Stomach (tissue), 9 donors: Measurements from ENCODE around the gene VSTM4. TPM values are rescaled to one million over a fixed set of nuclear protein-coding genes. Genes with fewer than 3 reads are reported as not detected.

ENCODE experiments used
- DNase-seq, 2 donors: peaks; one replicate each; pipeline versions ENCODE4 v3.0.0 to v3.0.0-alpha.2; 2013 to 2019
- H3K27ac ChIP-seq, 5 donors: fragments of 200-600 bp in 4 of 5; sonication (generic) in 4 of 5; one replicate each; pipeline ENCODE4 v1.5.1; 2013 to 2019; ENCODE audit warnings: mild to moderate bottlenecking in 1 of 5, moderate library complexity in 1 of 5
- H3K27me3 ChIP-seq, 3 donors: fragments of 200-600 bp; sonication (generic); one replicate each; pipeline ENCODE4 v1.5.1; 2017 to 2019; ENCODE audit warnings: mixed run types in 1 of 3
- H3K36me3 ChIP-seq, 4 donors: fragments of 200-600 bp; sonication (generic); 1 replicate in 3 of 4; 2 replicates in 1 of 4; pipeline ENCODE4 v1.5.1; 2016 to 2019
- H3K4me1 ChIP-seq, 4 donors: fragments of 200-600 bp; sonication (generic); one replicate each; pipeline ENCODE4 v1.5.1; 2016 to 2019
- H3K4me3 ChIP-seq, 4 donors: fragments of 200-600 bp; sonication (generic) in 3 of 4; one replicate each; pipeline ENCODE4 v1.5.1; 2016 to 2019; ENCODE audit warnings: mild to moderate bottlenecking in 1 of 4
- H3K9me3 ChIP-seq, 4 donors: fragments of 200-600 bp; sonication (generic); one replicate each; pipeline ENCODE4 v1.5.1; 2016 to 2019
- CTCF ChIP-seq, 7 experiments: fragments of 450-650 bp in 4 of 7; fragments of 200-600 bp in 3 of 7; sonication (generic) in 3 of 7; IDR thresholded peaks; one replicate each; pipeline ENCODE4 v1.5.1; 2016 to 2019; ENCODE audit warnings: antibody characterized with exemption in 7 of 7, control low read depth in 2 of 7, mild to moderate bottlenecking in 1 of 7
- EP300 ChIP-seq: sonication (generic); formaldehyde crosslinking; IDR thresholded peaks from one replicate; pipeline ENCODE4 v1.6.1; 2017; ENCODE audit warnings: antibody characterized with exemption
- POLR2A ChIP-seq, 4 donors: fragments of 450-650 bp; IDR thresholded peaks; one replicate each; pipeline ENCODE4 v1.6.1; 2016; ENCODE audit warnings: antibody characterized with exemption in 4 of 4, control low read depth in 2 of 4, mild to moderate bottlenecking in 1 of 4, moderate library complexity in 1 of 4
- POLR2AphosphoS5 ChIP-seq, 3 donors: sonication (generic); formaldehyde crosslinking; IDR thresholded peaks; one replicate each; pipeline ENCODE4 v1.6.1; 2016; ENCODE audit warnings: antibody characterized with exemption in 3 of 3
- WGBS, 5 donors: extraction: QIAGEN DNeasy Blood & Tissue Kit in 3 of 5; methylation state at CpG; one replicate each; pipeline versions ENCODE4 v1.1.5 to v1.1.7; 2013 to 2018; 5-methylcytosine and 5-hydroxymethylcytosine counted together
- intact Hi-C: fragments of 100-400 bp; cut with DNase I; formaldehyde crosslinking; loops from one replicate; pipeline ENCODE4 v1.15.1; 2023; ENCODE audit warnings: low total_unique reads
- polyA plus RNA-seq, 3 donors: library from polyadenylated mRNA; stranded (reverse); fragments of 200-250 nt; gene quantifications; one replicate each; pipeline ENCODE4 v1.2.3, GENCODE V29; 2013
- total RNA-seq, 5 donors: library from RNA; depleted of rRNA; stranded (reverse); fragments of >200 nt; gene quantifications; one replicate each; pipeline versions ENCODE4 v1.1.0 to v1.2.3, GENCODE V29; 2014 to 2016
- donor health status: healthy with polysubstance abuse.
- donor health status: Bipolar disorder and iron deficiency.
- donor health status: healthy.

VSTM4 gene
- total and polyA plus RNA-seq, 8 donors: 0.58 to 23.1 (median 3.0) TPM

GRCh38 chr10:49134327-49134726 lies 19.0 kb upstream of the VSTM4 start:
- Histone ChIP-seq H3K4me1 (peaks cover 0 to 8% (median 3%) of the 10 kb centered on the region in 4 donors), H3K4me3 (no peak overlapping the region), H3K9me3 (no peaks in the 10 kb centered on the region), H3K27ac (no peak overlapping the region), H3K27me3 (peaks cover 0 to 8% (median 0%) of the 10 kb centered on the region in 3 donors), H3K36me3 (no peaks in the 10 kb centered on the region)
- no peak for DNase-seq
- intact Hi-C loops: no loop called here
- TF ChIP-seq POLR2A (IDR thresholded peaks at IDR 0.05): no peak
- no peak for TF ChIP-seq EP300
- no peak for TF ChIP-seq POLR2AphosphoS5 (IDR thresholded peaks at IDR 0.05)
- no peak for TF ChIP-seq CTCF (IDR thresholded peaks at IDR 0.05)
- 40 to 71% (median 63%) methylated on average over 3 of the region's 3 CpGs for WGBS, 5 donors

GRCh38 chr10:49133706-49134248 lies 18.5 kb upstream of the VSTM4 start, which contains the start of gene FAM170B:
FAM170B (minus strand) TSS chr10:49134021; CDS start chr10:49133918, 103 bp downstream.
- Histone ChIP-seq H3K27ac (no peak within 1 kb of the TSS), H3K36me3 (no peaks in the 10 kb centered on the region), H3K27me3 (peaks cover 0 to 8% (median 0%) of the 10 kb centered on the region in 3 donors), H3K9me3 (no peaks in the 10 kb centered on the region), H3K4me3 (no peak within 1 kb of the TSS), H3K4me1 (peaks cover 0 to 5% (median 2%) of the 10 kb centered on the region in 4 donors)
- TF ChIP-seq EP300 (no peak), POLR2A (IDR thresholded peaks at IDR 0.05) (no peak), POLR2AphosphoS5 (IDR thresholded peaks at IDR 0.05) (no peak), CTCF (IDR thresholded peaks at IDR 0.05) (no peak)
- no peak for DNase-seq
- 48 to 81% (median 76%) methylated on average over 5 of the region's 5 CpGs for WGBS, 5 donors
- intact Hi-C loops: no loop called here

- Histone ChIP-seq H3K4me1 (peaks cover 0 to 5% (median 0%) of the 10 kb centered on the region in 4 donors), H3K27me3 (peaks cover 0 to 8% (median 0%) of the 10 kb centered on the region in 3 donors), H3K4me3 (no peak overlapping the region), H3K27ac (no peak overlapping the region), H3K36me3 (no peaks in the 10 kb centered on the region), H3K9me3 (no peaks in the 10 kb centered on the region)
- 63 to 85% (median 84%) methylated on average over 2 of the region's 2 CpGs for WGBS, 5 donors
- intact Hi-C loops: no loop called here
- TF ChIP-seq EP300 (no peak), POLR2AphosphoS5 (IDR thresholded peaks at IDR 0.05) (no peak), POLR2A (IDR thresholded peaks at IDR 0.05) (no peak), CTCF (IDR thresholded peaks at IDR 0.05) (no peak)
- DNase-seq: no peak
These were observed 17.0 kb upstream of the VSTM4 start for GRCh38 chr10:49132362-49132737.

- intact Hi-C loops: no loop called here
- no peaks in the 10 kb centered on the region for H3K36me3 ChIP-seq
- peak in 1 of 2 donors; percentile 42 for DNase-seq
- peaks cover 0 to 5% (median 0%) of the 10 kb centered on the region in 4 donors for H3K4me1 ChIP-seq
- H3K27me3 ChIP-seq: peaks cover 0 to 8% (median 0%) of the 10 kb centered on the region in 3 donors
- WGBS, 5 donors: 75 to 81% (median 78%) methylated on average over 7 to 37 of the region's 37 CpGs
- H3K4me3 ChIP-seq: no peak overlapping the region
- no peak for TF ChIP-seq CTCF (IDR thresholded peaks at IDR 0.05)
- TF ChIP-seq POLR2A (IDR thresholded peaks at IDR 0.05): no peak
- TF ChIP-seq EP300: no peak
- TF ChIP-seq POLR2AphosphoS5 (IDR thresholded peaks at IDR 0.05): no peak
- H3K27ac ChIP-seq: no peak overlapping the region
- H3K9me3 ChIP-seq: no peaks in the 10 kb centered on the region
These were observed 16.4 kb upstream of the VSTM4 start for GRCh38 chr10:49131507-49132361.
